GM21423 (cell line): Measurements from ENCODE around the gene ARMS2.

Source experiments
- ATAC-seq: cut with Tn5 transposase; IDR thresholded peaks from one replicate; pipeline ENCODE4 v1.9.1; 2021; ENCODE audit warnings: mild to moderate bottlenecking, moderate library complexity; ENCODE audit not compliant: unreplicated experiment

The ARMS2 gene

GRCh38 chr10:122469848-122470247 lies 15.4 kb downstream of the ARMS2 start:
- no peak for ATAC-seq

- no peak for ATAC-seq
Observed at GRCh38 chr10:122471531-122472177, 17.2 kb downstream of the ARMS2 start.

- no peak for ATAC-seq
Observed at GRCh38 chr10:122473116-122473515, 18.7 kb downstream of the ARMS2 start.

- no peak for ATAC-seq
Observed at GRCh38 chr10:122474131-122474818, 19.8 kb downstream of the ARMS2 start.

- ATAC-seq, result no peak
Observed at GRCh38 chr10:122475100-122475499, 20.6 kb downstream of the ARMS2 start.

GRCh38 chr10:122475591-122476332 lies 21.3 kb downstream of the ARMS2 start:
- ATAC-seq, result no peak

GRCh38 chr10:122476333-122476695 lies 21.9 kb downstream of the ARMS2 start:
- no peak for ATAC-seq

GRCh38 chr10:122477436-122477835 lies 23.0 kb downstream of the ARMS2 start:
- no peak for ATAC-seq

GRCh38 chr10:122478971-122479370 lies 24.5 kb downstream of the ARMS2 start:
- ATAC-seq, result no peak

- ATAC-seq, result no peak
Observed at GRCh38 chr10:122480146-122480833, 25.8 kb downstream of the ARMS2 start.

- no peak for ATAC-seq
Observed at GRCh38 chr10:122481296-122482056, 27.0 kb downstream of the ARMS2 start.

- no peak for ATAC-seq
Observed at GRCh38 chr10:122484276-122485060, 30.0 kb downstream of the ARMS2 start.

- ATAC-seq, result no peak
Observed at GRCh38 chr10:122485670-122486069, 31.2 kb downstream of the ARMS2 start.

GRCh38 chr10:122486406-122487080 lies 32.1 kb downstream of the ARMS2 start:
- ATAC-seq, result no peak

GRCh38 chr10:122487174-122487765 lies 32.8 kb downstream of the ARMS2 start:
- ATAC-seq, result no peak

GRCh38 chr10:122490268-122490667 lies 35.8 kb downstream of the ARMS2 start:
- ATAC-seq, result no peak

GRCh38 chr10:122490786-122491680 lies 36.6 kb downstream of the ARMS2 start:
- no peak for ATAC-seq

GRCh38 chr10:122492006-122492405 lies 37.6 kb downstream of the ARMS2 start:
- ATAC-seq, result no peak
